Measurements from ENCODE around the gene TNRC18.
A peak's percentile ranks its signal among the peaks of the same experiment; 100 is the strongest.
"Not testable (repeated sequence)": the region's sequence is repeated elsewhere in the genome, so short reads cannot be mapped to it uniquely, and the experiment has no call there.

TNRC18 gene

DNA sequence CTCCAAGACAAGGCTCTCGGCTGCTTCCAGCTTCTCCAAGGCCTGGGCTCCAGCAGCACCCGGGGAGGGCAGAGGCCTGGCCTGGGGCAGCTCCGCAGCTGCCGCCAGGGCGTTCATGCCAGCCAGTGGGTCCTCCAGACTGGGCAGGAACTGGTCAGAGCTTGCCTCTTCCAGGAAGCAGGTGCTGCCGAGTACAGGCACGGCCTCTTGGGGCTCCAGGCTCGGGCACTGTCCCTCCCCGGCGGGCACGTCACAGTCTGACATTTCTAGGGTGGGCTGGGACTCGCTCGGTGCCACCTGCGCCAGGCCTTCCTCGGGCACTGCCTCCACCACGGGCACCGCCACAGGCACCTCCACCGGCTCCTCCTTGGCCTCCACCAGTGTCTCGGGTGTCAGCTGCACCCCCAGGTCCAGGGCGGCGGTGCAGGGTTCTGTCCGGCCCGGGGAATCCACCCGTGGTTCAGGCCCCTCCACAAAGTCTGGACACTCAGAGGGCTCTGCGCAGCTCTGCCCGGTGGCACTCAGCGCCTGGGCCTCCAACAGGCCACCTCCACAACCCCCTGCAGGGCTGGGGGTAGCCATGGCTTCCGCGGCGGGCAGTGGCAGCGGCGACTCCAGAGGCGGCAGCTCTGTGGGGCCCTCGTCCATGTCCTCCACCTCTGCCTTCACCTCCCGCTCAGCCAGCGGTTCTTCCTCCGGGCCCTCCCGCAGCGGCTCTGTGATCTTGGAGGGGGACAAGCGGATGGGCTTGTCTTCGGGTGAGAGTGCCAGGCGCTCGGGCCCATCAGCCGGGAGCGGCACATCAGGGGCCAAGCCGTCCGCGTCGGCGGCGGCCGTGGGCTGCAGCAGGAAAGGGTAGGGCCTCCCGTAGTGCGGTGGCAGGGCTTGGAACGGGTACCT is 52.9 kb downstream of the TNRC18 start:
- no peak for DNase-seq

DNA sequence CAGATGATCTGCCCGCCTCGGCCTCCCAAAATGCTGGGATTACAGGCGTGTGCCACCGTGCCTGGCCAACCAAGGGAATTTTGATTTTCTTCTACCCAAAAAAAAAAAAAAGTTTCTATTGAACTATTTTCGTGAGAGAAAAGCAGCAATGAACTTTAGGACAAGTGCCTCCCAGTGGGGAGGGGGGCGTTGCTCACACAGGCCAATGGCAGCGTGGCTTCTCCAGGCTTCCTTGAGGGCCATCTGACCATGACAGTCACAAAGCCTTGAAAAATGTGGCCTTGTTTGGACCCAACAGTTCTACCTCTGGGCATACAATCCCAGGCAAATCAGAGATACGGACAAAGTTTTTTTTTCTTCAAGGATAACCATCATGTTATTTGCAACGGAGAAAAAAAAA is 56.0 kb downstream of the TNRC18 start:
- no peak for DNase-seq

DNA sequence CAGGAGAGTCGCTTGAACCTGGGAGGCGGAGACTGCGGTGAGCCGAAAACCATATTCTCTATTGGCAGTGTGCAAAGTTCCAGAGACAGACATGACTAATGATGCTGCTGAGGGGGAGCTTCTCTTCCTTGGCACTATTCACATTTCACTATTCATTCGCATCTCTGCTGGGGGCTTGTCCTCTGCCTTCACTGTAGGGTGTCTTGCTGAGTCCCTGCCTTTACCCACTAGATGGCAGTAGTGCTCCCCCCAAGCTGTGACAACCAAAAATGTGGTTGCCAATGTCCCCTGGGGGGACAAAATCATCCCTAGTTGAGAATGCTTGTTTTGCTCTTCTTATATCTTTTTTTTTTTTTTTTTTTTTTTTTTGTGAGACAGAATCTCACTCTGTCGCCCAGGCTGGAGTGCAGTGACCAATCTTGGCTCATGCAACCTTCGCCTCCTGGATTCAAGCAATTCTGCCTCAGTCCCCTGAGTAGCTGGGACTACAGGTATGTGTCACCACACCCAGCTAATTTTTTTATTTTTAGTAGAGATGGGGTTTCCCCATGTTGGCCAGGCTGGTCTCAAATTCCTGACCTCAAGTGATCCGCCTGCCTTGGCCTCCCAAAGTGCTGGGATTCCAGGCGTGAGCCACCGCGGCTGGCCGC is 57.5 kb downstream of the TNRC18 start:
- DNase-seq, result peak; percentile 10

DNA sequence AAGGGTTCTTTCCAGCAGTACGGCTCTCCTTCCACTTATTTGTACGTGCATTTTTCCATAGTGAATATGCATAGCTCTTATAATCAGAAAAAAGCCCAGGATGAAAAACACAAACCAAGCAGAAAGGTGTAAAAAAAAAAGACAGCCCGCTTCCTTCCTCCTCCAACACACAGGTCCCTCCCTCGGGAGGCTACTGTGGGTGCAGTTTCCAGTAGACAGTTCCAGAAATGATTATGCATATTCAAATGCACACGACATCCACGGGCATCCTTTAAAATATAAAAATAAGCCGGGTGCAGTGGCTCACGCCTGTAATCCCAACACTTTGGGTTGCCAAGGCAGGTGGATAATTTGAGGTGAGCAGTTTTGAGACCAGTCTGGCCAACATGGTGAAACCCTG is 59.9 kb downstream of the TNRC18 start:
- no peak for DNase-seq

DNA sequence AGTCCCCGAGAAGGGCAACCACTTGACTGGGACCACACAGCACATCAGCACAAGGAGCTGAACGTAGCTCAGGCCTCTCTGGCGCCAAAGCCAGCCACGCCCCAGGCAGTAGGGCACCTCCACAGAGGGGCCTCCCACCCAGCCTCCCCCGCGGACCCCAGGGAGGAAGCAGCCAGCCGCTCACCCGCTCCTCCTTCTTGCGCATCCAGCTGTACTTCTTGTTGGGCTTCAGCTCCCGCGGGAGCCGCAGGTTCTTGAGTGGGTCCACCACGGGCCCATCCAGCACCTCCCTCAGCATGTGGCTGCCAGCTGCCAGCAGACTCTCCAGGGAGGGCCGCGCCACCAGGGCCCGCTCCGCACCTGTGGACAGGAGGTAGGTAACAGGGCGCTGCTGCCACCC is 61.2 kb downstream of the TNRC18 start:
- no peak for DNase-seq

DNA sequence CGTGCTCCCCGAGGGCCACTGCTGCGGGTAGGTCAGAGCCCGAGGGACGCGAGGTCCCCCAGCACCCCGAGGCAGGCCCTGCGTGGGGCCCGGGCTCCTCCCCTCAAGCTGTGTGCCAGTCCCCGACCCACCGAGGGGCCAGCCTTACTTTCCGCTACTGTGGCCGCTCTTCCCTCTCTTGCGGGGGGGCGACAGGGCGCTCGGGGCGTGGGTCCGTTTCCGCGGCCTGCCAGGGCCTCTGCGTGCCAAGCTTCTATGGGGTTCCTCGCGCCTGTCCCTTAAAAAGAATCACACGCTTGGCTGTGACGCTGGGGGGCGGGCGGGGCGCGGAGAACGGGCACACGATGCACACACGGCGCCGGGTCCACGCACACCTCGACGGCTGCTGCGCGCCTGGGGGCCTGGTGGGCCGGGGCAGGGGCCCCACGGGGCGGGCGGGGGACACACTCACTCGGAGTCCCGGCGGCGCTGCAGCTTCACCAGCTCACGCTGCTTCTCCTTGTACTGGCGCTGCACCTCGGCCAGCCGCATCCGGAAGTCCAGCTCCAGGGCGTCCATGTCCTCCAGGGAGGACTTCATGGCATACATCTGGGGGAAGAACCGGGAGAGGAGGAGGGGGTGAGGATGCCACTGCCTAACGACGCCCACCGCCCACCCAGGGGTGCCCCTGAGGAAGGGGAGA is 62.0 kb downstream of the TNRC18 start:
- DNase-seq, result no peak

DNA sequence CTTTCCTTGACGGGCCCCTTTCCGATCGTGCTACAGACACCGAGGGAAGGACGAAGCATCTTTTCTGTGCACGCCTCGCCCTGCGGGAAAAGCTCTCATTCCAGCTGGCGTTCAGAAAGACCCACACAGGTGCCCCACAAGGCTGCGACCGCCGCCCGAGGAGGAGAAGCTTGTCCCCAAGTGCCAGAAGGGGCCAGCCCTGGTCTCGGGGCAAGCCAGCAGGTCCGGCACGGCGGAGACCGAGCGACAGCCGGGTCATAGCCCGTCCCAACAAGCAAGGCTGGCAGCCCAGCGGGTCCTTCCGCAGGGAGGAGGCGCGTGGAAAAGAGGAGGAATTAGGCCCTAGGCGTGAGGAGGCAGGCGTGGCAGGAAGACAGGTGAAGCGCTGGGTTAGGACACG is 62.7 kb downstream of the TNRC18 start:
- no peak for DNase-seq

DNA sequence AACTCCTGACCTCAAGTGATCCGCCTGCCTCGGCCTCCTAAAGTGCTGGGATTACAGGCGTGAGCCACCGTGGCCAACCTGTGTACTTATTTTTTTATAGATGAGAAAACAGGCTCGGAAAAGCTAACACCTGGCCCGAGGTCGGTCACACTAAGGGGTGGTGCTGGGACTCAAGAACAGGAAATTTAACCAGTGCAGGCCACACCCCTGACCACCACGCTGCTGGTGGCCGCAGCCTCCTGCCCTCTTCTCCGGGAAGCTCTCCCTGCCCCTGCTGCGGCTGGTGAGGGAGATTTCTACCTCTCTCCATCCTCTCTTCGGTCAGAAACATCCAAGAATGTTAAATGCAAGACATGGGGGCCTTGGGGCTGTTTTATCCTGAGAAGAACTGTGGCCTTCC is 63.2 kb downstream of the TNRC18 start:
- DNase-seq, result no peak

DNA sequence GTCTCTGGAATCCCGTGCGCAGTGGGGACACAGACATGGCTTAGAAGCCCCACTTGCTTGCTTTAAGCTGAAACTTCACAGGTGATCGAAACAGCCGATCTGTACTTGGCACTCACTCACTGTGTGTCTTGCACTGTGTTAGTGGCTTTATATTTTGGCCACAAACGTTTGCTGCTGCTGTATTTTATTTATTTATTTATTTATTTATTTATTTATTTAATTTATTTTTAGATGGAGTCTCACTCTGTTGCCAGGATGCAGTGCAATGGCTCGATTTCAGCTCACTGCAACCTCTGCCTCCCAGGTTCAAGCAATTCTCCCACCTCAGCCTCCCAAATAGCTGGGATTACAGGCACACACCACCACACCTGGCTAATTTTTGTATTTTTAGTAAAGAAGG is 63.6 kb downstream of the TNRC18 start:
- not testable (repeated sequence) for DNase-seq

DNA sequence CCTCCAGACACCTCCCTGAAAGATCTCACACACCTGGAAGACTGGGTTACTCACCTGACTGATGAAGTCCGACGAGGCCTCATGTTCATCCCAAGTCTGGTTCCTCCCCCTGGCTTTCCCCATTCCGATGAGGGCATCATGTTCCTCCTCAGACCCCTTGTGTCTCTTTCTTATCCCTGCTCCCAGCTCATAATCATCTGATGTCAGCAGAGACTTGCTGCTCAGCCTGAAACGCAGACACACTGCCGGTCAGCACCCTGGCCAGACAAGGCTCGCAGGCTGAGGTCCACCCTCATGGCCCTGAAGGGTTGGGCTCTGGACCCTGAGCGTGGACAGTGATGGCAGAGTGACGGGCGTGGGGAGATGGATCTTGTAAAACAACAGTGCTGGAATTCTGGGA is 64.3 kb downstream of the TNRC18 start:
- DNase-seq, result no peak

DNA sequence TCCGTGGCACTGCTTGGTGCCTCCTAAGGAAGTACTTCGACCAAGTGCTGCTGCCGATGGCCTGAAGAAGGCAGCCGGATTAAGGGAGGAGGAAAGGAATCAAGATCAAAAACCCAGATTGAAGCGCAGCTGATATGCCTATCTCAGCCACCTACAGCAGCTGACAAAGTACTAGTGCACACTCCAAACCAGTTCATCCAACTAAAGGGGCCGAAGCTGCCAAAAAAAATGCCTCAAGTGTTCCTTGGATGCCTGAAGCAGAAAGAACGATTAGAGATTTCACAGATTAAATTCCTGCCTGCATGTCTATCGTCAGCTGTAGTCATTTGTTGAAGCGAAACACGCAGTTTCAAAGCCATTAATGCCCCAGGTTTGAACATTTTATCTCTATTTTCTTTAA is 65.7 kb downstream of the TNRC18 start:
- no peak for DNase-seq

DNA sequence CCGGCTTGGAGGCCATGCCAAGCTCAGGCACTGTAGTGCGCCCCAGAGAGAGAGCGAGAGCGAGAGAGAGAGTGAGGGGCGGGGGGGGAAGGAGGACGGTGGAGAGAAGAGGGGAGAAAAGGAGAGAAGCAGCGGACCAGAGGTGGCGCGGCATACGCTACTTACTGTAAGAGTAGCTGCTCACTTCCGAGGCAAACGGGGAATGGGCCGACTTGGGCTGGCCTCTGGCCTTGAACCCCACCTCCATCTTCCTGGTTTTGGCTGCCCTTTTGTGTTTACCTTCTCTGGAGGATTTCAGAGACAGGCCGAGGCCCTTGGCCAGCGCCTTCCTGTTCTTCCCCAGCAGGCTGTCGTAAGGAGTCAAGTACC is 66.9 kb downstream of the TNRC18 start:
- DNase-seq, result no peak

DNA sequence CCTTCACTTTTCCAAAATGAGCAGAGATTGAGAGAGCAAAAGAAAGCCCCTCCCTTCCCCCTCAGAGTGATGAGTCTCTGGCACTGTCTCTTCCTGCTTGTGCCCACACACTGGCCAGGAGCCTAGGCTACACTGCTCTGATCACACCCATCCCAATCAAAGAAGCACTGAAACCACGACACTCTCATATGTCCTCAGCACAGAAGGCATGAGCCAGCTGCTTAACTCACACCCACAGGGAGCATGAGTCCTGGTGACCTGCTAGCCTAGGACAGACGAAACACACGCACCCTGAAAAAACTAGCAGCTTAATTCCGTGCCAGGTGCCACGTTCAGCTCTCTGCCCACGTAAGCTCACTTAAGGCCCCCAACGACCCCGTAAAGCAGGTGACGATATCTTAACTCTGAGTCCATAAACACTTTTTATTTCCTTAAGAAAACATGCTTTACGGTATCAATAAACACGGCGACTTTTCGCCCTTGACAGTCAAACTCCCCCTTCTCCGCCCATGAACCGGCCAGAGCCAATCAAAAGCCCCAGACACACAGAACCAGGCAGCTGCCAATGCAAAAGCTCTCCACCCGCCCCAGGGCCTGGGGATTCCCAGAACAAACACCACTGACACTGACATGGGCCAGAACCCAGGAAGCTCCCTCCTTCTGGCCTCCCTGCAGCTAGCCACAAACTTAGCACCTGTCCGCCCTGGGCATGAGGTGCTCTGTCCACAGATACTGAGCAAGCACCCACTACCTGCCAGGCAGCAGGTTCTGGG is 69.0 kb downstream of the TNRC18 start:
- no peak for DNase-seq

DNA sequence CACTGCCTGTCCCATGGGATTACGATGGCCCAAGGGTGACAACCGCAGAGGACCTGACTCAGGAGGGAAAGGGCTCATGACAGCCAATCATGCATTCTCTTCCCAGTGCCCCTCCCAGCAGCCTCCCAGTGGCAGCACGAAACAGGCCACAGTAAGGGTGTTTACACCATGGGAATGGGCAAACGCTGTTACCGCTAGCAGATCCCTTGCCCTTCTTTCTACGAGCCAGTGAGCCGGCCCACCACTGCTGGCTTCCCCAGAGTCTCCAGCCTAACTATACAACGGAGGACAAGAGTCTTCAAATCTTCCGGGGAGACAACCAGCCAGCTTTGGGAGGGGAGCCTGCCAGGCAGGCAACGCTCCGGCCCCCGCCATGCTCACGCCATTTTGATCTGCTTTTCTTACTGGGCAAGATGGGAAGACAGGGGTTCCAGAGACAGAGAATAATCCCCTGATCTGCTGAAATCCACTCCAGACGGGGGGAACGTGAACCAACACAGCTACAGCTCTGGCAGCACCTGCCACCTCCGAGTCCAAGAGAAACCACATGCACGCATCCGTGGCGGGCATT is 71.1 kb downstream of the TNRC18 start:
- no peak for DNase-seq

DNA sequence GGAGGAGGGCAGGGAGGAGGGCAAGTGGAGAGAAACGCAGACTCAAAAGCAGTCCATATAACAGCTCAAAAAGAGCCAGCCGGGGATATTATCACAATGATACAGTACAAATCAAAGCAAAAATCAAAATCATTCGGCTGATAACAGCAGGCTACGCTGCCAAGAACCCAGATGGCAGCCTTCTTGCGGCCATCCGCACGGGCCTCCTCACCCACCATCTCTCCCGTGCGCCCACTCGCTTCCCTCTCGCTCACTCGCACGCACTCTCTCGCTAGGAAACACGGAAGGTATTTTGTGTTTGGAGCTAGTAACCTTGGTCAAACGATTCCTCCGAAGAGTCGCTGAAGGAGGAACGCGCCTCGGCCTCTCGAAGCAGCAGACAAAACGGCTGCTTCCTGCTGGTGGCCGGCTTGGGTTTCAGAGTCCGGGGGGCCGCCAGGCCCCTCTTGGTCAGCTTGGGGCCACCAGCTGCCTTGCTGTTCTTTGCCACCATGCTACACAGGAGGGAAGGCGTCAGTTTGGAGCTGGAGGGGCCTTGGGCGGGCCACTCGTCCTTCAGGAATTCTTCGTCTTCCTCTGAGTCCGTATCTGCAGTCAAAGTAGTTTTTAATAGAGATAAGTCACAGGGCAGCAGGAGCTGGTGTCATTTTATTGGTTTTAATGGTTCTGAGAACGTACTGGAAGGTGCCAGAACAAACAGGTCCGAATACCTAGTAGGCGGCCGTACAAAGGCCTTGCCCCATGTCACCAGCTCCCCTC is 71.9 kb downstream of the TNRC18 start:
- DNase-seq, result no peak

DNA sequence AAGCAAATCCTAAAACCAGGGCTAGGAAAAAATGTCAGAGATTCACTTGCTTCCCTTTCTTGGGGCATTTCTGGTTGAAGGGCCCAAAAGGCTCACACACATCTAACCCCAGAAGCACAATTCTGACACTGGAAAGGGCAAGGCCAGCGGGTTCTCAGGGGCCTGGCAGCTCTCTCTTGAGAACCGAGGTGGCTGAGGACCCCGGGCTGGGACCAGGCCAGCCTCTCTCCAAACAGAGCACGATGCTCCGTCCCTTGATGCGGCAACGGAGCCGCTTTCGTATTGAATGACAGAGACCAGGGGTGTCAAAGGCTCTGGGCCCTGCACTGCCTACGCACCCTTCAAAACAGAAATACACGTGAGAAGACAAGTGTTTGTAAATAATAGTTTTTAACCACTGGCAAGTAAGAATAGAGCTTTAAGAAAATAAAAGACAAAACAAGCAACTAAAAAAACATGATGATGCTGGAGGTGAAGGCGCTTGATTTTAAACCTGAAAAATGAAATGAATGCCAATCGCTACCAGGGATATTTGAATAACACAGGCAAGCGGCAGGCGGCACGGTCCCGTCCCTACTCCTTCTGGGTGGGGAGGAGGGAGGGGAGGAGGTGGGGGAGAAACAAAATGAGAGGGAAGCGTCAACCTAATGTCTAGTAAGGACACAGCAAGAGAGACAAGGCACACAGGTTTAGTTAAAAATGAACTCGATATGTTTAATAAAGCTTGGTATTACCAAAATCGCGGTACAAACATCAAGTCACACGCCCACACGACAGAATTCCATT is 72.8 kb downstream of the TNRC18 start:
- no peak for DNase-seq

DNA sequence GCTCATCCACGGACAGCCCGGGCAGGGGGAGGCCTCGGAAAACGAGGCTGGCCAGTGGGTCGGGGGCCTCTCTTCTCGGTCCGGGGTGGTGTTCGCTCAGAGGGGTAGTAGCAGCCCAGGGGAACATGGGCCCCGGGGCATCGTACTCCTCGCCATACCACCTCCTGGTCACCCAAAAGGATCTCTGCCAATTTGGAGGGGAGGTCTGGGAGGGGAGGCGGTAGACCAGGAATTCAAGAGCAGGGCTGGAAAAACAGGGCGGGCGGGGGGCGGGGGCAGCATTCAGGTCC is 73.5 kb downstream of the TNRC18 start:
- DNase-seq, result no peak

DNA sequence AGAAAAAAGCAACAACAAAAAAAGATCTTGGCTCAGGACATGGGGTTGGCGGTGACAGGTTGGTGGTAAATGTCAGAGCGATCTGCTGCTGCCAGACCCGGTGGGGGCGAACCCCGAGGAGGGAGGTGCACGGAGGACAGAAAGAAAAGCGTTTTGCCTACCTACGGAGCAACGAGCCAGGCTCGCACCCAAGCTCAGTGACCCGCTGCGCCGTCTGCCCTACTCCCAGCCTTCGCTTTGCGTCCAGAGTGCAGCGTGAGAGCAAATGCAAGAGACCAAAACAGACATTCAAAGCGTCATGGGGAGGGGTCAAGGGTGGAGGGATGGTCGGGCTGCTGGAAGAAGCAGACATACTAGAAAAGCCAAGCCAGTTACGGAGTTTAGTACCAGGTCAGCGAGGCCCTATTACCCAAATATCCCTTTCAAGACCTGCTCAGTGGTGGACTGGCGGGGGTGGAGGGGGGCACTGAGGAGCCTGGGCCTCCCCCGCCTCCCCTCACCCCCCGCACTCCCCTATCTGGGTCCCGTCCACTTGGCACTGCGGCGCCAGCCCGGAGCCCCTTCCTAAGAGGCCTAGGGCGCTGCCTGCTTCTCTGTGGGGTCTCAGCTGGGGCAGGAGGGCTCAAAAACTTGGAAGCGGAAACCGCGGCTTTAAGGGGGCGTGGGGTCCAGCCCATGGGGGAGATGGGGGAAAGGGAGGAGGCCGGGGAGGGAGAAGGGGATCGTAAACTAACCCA is 74.0 kb downstream of the TNRC18 start:
- no peak for DNase-seq

DNA sequence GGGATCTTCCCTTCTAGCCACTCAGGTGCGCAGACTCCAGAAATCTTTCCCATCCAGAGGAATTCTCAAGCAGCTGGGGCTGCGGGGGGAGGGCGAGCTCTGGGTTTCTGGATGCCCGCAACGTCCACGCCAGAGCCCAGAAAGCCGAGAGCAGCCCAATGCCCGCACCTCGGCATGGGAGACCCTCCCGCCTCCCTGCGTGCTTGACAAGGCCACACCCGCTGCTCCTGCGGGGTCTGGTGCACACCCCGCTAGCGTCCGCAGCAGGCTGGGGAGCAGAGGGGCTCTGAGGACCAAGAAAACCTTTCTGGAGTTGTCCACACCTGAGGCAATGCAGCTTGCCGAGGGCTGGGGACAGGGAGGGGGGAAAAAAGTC is 74.6 kb downstream of the TNRC18 start:
- DNase-seq, result no peak

DNA sequence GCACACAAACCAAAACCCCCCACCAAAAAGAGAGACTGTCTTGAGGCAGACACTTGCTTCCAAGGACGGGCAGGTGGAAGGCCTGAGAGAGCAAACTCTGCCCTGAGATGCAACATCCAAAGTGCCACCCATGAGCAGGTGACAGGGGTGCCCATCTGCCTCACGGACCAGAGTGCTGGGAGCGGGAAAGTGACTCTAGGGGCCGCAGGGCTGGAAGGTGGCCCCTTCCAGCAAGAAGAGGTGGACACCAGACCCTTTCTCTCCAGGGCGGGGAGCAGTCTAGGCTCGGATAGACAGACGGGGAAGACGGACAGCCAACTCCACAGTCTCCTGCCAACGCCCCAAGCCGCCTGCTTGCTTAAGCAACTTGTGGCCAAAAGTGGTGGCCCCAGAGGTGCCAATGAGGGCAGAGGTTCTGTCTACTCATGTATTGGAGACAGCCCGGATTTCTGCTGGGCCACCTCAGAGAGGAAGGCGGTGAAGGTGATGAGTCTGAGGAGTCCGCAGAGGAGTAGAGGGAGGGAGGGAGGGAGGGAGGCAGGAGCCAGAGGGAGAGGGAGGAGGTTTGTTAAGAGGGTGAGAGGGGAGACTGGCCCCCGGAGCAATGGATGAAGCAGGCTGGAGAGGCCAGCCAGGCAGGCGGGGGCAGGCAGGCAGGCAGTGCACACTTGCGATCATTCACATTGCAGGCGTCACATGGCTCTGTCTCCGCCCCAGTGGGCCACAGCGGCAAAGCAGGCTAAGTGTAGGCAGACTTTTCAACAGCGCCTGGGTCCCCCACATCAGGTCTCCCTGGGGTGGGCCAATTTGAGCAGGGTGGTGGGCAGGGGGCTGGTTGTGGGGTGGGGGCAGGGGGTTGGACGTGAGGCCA is 75.3 kb downstream of the TNRC18 start:
- no peak for DNase-seq

All from NK-92 treated with Interleukin-12 subunit alpha and Interleukin-12 subunit beta, amount 100 ng/mL, for 24 hours (cell line).